Glutamatergic neuron (in vitro differentiated cells): Measurements from ENCODE around the gene CAV1. TPM values are rescaled to one million over a fixed set of nuclear protein-coding genes. Genes with fewer than 3 reads are reported as not detected.
A peak's percentile ranks its signal among the peaks of the same experiment; 100 is the strongest.

Experiments used
- DNase-seq: peaks from one replicate; pipeline ENCODE4 v3.0.0; 2022
- H3K27ac Mint-ChIP-seq: one replicate; pipeline ENCODE4 v1.8.0; 2020; ENCODE audit warnings: mild to moderate bottlenecking, mixed read lengths, inconsistent platforms; ENCODE audit not compliant: unreplicated experiment
- H3K27me3 Mint-ChIP-seq: one replicate; pipeline ENCODE4 v1.8.0; 2020; ENCODE audit warnings: mild to moderate bottlenecking, moderate library complexity, mixed read lengths, inconsistent platforms; ENCODE audit not compliant: unreplicated experiment
- H3K36me3 Mint-ChIP-seq: one replicate; pipeline ENCODE4 v1.8.0; 2020; ENCODE audit warnings: mild to moderate bottlenecking, mixed read lengths, inconsistent platforms; ENCODE audit not compliant: unreplicated experiment
- H3K4me1 Mint-ChIP-seq: one replicate; pipeline ENCODE4 v1.8.0; 2020; ENCODE audit warnings: mild to moderate bottlenecking, low read depth, mixed read lengths, inconsistent platforms; ENCODE audit not compliant: unreplicated experiment
- H3K4me3 Mint-ChIP-seq: one replicate; pipeline ENCODE4 v1.8.0; 2020; ENCODE audit warnings: mild to moderate bottlenecking, mixed read lengths, inconsistent platforms; ENCODE audit not compliant: unreplicated experiment
- H3K9me3 Mint-ChIP-seq: one replicate; pipeline ENCODE4 v1.8.0; 2020; ENCODE audit warnings: mild to moderate bottlenecking, moderate library complexity, mixed read lengths, inconsistent platforms; ENCODE audit not compliant: unreplicated experiment
- CTCF ChIP-seq: fragments of 200-600 bp; sonication (generic); IDR thresholded peaks from one replicate; pipeline ENCODE4 v1.5.0; 2021; ENCODE audit not compliant: partially characterized antibody, unreplicated experiment
- total RNA-seq: library from RNA; stranded (reverse); fragmentation: NEBNext Ultra II Directional; extraction: Animal tissue kit (Norgen Biotek cat#: 25700); gene quantifications from one replicate; pipeline ENCODE4 v1.2.1, GENCODE V29; 2021; ENCODE audit not compliant: unreplicated experiment

CAV1 gene
- total RNA-seq, 1 donor from 2014 or later, result 0.78 TPM

- Mint-ChIP-seq H3K4me3 (no peak overlapping the region), H3K27me3 (peaks cover 17% of the 10 kb centered on the region), H3K4me1 (peaks cover 4% of the 10 kb centered on the region), H3K9me3 (peaks cover 3% of the 10 kb centered on the region), H3K27ac (no peak overlapping the region), H3K36me3 (no peaks in the 10 kb centered on the region)
- DNase-seq, result no peak
- TF ChIP-seq CTCF, result no peak
These were observed 3.7 kb upstream of the CAV1 start for GRCh38 chr7:116521046-116521664.

- DNase-seq, result no peak
- Mint-ChIP-seq H3K4me1 (peaks cover 5% of the 10 kb centered on the region), H3K9me3 (peaks cover 3% of the 10 kb centered on the region), H3K4me3 (no peak overlapping the region), H3K27me3 (peaks cover 19% of the 10 kb centered on the region), H3K27ac (no peak overlapping the region), H3K36me3 (no peaks in the 10 kb centered on the region)
- no peak for TF ChIP-seq CTCF
These were observed 2.6 kb upstream of the CAV1 start for GRCh38 chr7:116522247-116522646.

- H3K27ac Mint-ChIP-seq, result no peak overlapping the region
These were observed 621 bp upstream of the CAV1 start for GRCh38 chr7:116524221-116524608.

GRCh38 chr7:116525298-116525912 is 569 bp downstream of the CAV1 start:
- H3K36me3 Mint-ChIP-seq, result no peaks in the 10 kb centered on the region
- no peak for TF ChIP-seq CTCF
- H3K27ac Mint-ChIP-seq, result no peak overlapping the region
- peak overlapping the region; percentile 94 for H3K4me3 Mint-ChIP-seq
- H3K9me3 Mint-ChIP-seq, result peaks cover 3% of the 10 kb centered on the region
- H3K27me3 Mint-ChIP-seq, result peaks cover 17% of the 10 kb centered on the region
- DNase-seq, result peak; percentile 27
- H3K4me1 Mint-ChIP-seq, result peaks cover 4% of the 10 kb centered on the region

More at GRCh38 chr7:116524221-116524608, 621 bp upstream of the CAV1 start:
- H3K4me1 Mint-ChIP-seq, result peaks cover 5% of the 10 kb centered on the region
- peak overlapping the region; percentile 56 for H3K4me3 Mint-ChIP-seq
- no peak for TF ChIP-seq CTCF
- H3K9me3 Mint-ChIP-seq, result peaks cover 3% of the 10 kb centered on the region
- H3K27me3 Mint-ChIP-seq, result peaks cover 19% of the 10 kb centered on the region
- no peaks in the 10 kb centered on the region for H3K36me3 Mint-ChIP-seq
- no peak for DNase-seq
